GM10847 (cell line): ENCODE measurements around the gene SETD2.

Experiments
- POLR2A ChIP-seq: IDR thresholded peaks from 2 replicates; pipeline ENCODE4 v1.6.1; 2011; ENCODE audit not compliant: insufficient read length; ENCODE audit errors: extremely low read depth

SETD2 gene

DNA sequence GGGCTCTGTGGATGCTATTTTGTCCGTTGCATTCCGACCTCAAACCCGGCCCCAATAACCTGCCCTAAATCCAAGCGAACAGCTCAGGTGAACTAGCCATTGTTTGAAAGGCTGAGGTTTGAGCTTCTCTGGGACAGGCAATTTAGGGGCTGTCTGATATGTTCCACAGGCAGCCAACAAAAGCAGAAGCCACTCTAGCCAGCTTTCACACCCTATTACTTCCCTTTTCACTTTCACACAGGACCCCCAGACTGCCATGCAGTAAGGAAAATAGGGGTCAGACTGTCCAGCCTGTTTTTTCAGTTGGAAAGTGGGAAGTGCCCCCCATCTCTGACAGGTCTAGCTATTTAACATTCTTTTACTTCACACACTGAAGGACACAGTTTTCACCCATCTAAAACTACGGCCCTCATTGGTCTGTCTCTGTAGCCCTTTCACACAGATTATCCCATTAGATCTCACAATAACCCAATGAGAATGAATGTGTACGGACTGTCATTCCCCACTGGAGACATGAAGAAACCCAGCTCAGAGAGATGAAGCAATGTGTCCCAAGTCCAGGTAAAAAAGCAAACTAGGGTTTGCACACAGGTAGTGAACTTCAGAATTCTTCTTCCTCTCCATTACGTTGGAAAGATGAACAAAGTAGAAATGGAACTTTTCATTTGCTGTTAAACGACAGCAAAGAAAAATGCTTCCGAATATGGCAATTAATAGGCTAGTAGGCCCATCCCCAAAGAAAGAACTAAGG is 189.3 kb downstream of the SETD2 start:
- TF ChIP-seq POLR2A: no peak

DNA sequence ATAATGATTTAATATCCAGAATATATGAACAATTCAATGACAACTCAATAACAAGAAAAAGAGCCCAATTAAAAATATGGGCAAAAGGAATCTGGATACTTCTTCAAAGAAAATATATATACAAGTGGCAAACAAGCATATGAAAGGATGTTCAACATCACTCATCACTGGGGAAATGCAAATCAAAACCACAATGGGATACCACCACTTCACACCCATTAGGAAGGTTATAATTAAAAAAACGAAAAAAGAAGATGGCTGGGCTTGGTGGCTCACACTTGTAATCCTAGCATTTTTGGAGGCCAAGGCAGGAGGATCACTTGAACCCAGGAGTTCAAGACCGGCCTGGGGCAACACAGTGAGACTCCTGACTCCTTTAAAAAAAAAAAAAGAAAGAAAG is 191.5 kb downstream of the SETD2 start:
- no peak for TF ChIP-seq POLR2A

DNA sequence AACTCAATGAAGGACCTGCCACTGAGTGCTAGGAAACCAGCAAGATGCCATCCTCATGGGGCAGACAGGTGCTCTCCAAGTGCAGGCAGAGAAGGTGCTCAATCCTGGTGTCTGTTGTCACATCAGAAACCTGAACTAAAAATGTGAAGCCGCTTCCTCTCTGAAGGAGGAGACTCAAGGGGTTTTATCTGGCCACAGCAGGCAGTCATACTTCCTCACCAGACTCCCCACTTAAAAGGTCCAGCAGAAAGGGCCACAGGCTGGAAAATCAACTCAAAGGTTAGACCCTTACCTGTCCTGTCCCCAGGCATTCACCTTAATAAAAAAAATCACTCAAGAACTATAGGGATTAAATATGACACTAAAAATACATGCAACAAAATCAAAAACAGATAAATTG is 192.2 kb downstream of the SETD2 start:
- no peak for TF ChIP-seq POLR2A

DNA sequence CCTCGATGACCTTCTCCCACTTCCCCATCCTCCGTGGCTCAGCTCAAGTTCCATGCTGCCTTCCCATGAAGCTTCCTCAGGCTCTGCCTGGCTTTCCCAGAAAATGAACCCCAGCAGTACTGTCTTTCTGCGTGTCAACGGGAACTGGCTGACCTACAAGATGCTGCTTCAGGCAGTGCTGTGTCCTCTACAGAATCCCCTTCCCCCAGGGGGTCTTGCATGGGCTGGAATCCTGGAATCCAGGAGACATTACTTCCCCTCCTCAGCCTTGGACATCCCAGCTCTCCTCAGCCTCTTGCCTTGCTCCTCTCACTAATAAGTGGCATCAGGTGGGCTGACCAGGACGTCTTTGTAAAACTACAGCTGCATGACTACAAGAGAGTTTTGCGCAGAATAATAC is 192.8 kb downstream of the SETD2 start:
- TF ChIP-seq POLR2A: no peak

GRCh38 chr3:46970391-46971091 is 193.4 kb downstream of the SETD2 start:
- no peak for TF ChIP-seq POLR2A

DNA sequence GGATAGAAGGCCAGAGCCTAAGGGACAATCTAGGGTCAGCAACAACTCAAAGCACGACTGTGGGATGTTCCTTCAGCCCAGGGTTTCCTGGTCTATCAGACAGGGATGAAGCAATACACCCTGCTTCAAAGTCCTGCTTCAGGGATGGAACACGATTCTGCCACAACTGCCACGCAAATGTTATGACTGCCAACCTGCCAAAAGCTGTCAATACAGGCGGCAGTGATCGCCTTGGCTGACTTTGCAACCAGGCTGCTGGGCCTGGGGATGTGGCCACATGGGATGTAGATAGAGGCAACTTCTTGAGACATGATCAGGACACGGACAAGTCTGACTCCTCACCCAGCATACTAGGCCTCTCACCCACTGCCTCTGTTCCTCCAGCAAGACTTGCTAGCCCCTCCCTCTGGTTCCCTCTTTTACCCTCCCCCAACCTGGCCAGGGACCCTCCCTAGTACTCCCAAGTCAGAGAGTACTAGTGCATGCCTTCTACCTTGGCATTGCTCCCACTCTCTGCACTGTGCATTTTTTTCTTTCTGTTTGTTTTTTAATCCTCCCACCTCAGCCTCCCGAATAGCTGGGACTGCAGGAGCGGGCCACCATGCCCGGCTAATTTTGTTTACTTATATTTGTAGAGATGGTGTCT is 195.0 kb downstream of the SETD2 start:
- TF ChIP-seq POLR2A: no peak

DNA sequence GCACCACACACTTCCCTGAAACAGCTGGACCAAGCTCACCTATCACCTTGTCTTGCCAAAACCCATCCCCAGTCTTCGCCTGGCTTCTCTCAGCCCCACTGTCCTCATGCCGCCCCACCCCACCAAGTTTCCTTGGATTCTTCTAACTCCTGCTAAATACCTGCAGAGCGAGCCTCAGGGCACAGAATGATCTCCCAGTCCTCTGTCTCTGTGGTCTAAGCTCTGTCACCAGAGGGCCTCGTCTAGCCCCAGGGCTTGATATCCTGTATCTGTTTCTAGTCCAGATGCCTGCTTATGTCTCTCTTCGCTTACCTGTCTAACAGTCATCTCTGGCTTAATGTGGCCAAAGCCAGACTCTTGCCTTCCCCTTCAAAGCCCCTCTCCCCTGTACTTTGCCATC is 197.1 kb downstream of the SETD2 start:
- TF ChIP-seq POLR2A: no peak
